ENCODE data around the gene GABPB2.

The GABPB2 gene

DNA sequence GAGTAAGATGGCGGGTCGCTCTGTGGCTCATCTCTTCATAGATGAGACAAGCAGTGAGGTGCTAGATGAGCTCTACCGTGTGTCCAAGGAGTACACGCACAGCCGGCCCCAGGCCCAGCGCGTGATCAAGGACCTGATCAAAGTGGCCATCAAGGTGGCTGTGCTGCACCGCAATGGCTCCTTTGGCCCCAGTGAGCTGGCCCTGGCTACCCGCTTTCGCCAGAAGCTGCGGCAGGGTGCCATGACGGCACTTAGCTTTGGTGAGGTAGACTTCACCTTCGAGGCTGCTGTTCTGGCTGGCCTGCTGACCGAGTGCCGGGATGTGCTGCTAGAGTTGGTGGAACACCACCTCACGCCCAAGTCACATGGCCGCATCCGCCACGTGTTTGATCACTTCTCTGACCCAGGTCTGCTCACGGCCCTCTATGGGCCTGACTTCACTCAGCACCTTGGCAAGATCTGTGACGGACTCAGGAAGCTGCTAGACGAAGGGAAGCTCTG lies 88.2 kb downstream of the GABPB2 start:
- TF ChIP-seq, protein P1, sequence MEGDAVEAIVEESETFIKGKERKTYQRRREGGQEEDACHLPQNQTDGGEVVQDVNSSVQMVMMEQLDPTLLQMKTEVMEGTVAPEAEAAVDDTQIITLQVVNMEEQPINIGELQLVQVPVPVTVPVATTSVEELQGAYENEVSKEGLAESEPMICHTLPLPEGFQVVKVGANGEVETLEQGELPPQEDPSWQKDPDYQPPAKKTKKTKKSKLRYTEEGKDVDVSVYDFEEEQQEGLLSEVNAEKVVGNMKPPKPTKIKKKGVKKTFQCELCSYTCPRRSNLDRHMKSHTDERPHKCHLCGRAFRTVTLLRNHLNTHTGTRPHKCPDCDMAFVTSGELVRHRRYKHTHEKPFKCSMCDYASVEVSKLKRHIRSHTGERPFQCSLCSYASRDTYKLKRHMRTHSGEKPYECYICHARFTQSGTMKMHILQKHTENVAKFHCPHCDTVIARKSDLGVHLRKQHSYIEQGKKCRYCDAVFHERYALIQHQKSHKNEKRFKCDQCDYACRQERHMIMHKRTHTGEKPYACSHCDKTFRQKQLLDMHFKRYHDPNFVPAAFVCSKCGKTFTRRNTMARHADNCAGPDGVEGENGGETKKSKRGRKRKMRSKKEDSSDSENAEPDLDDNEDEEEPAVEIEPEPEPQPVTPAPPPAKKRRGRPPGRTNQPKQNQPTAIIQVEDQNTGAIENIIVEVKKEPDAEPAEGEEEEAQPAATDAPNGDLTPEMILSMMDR (IDR thresholded peaks at IDR 0.05; ENCODE audit: low read depth, low read length, missing control alignments), result no peak
- no peak for DNase-seq (ENCODE audit: low read depth)
- no peak overlapping the region for H3K4me3 ChIP-seq (ENCODE audit: low read depth, low read length)

- TF ChIP-seq, protein P1 (IDR thresholded peaks at IDR 0.05; ENCODE audit: low read depth, low read length, missing control alignments), result no peak
- DNase-seq (ENCODE audit: low read depth), result no peak
- no peak overlapping the region for H3K4me3 ChIP-seq (ENCODE audit: low read depth, low read length)
These were observed 88.8 kb downstream of the GABPB2 start for GRCh38 chr1:151159373-151159772.

GRCh38 chr1:151164732-151165280 lies 94.2 kb downstream of the GABPB2 start:
- H3K4me3 ChIP-seq (ENCODE audit: low read depth, low read length), result peak overlapping the region; percentile 79
- TF ChIP-seq, protein P1 (IDR thresholded peaks at IDR 0.05; ENCODE audit: low read depth, low read length, missing control alignments), result no peak
- DNase-seq (ENCODE audit: low read depth), result no peak

DNA sequence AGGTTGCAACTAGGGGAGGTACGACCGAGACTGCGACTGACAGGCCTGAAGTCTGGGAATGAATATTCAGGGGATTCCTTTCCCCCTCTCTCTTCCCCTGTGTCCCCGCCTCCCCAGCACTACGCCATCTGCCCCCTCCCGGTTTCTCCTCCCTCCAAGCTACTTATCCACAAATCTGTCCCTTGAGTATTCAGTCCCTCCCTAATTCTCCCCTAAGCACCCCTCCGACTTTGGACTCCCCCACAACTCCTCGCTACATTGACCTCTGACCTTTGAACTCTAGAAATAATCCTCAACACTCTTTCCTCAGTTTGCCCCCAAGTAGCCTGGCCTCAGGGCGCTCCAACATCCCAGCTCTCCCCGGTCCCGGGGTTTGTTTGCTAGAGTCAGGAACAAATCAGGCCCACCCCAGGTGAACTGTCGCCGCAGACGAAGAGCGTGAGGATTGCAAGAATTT lies 94.7 kb downstream of the GABPB2 start:
- no peak for DNase-seq (ENCODE audit: low read depth)
- TF ChIP-seq, protein P1 (IDR thresholded peaks at IDR 0.05; ENCODE audit: low read depth, low read length, missing control alignments), result no peak
- peak overlapping the region; percentile 79 for H3K4me3 ChIP-seq (ENCODE audit: low read depth, low read length)

GRCh38 chr1:151165738-151166504 lies 95.4 kb downstream of the GABPB2 start, which contains the start of the genes LYSMD1 and SCNM1:
Gene LYSMD1, minus strand, starts transcription at chr1:151165902. Its CDS starts 644 bp downstream, at chr1:151165258.
Gene SCNM1, plus strand, starts transcription at chr1:151166144. Its CDS starts 9 bp downstream, at chr1:151166153.
- DNase-seq (ENCODE audit: low read depth), result peak; percentile 99
- H3K4me3 ChIP-seq (ENCODE audit: low read depth, low read length), result peak within 1 kb of the TSS; percentile 79
- TF ChIP-seq, protein P1 (IDR thresholded peaks at IDR 0.05; ENCODE audit: low read depth, low read length, missing control alignments), result no peak

GRCh38 chr1:151166505-151166956 lies 96.0 kb downstream of the GABPB2 start:
- peak overlapping the region; percentile 79 for H3K4me3 ChIP-seq (ENCODE audit: low read depth, low read length)
- no peak for DNase-seq (ENCODE audit: low read depth)
- TF ChIP-seq, protein P1 (IDR thresholded peaks at IDR 0.05; ENCODE audit: low read depth, low read length, missing control alignments), result no peak

All from GM12864 (cell line).